Activated CD8-positive, alpha-beta T cell treated with anti-CD3 and anti-CD28 coated beads for 36 hours (primary cell): ENCODE results near the gene ZG16. TPM values are rescaled to one million over a fixed set of nuclear protein-coding genes. Genes with fewer than 3 reads are reported as not detected.
A peak's percentile ranks its signal among the peaks of the same experiment; 100 is the strongest.
"Not testable (repeated sequence)": the region's sequence is repeated elsewhere in the genome, so short reads cannot be mapped to it uniquely, and the experiment has no call there.

Experiments
- ATAC-seq: fragments of 200-7000 bp; cut with Tn5 transposase; one replicate; pipeline ENCODE4 v1.10.0; 2021; ENCODE audit warnings: mild to moderate bottlenecking, moderate library complexity
- CTCF ChIA-PET: fragments of 350-600 bp; sonication (Branson Sonifier 250); formaldehyde crosslinking; loops from one replicate; lab custom pipeline; 2021; ENCODE audit warnings: antibody characterized with exemption; lab: Charles Lee
- POLR2A ChIA-PET: fragments of 350-600 bp; sonication (Branson Sonifier 250); formaldehyde crosslinking; loops from one replicate; lab custom pipeline; 2021; ENCODE audit warnings: antibody characterized with exemption; lab: Charles Lee
- DNase-seq: peaks from one replicate; pipeline ENCODE4 v3.0.0-alpha.2; 2020
- H3K27ac Mint-ChIP-seq: one replicate; pipeline ENCODE4 v1.8.0; 2021; ENCODE audit warnings: mild to moderate bottlenecking, mixed read lengths
- H3K27me3 Mint-ChIP-seq: one replicate; pipeline ENCODE4 v1.8.0; 2021; ENCODE audit warnings: mixed read lengths
- H3K36me3 Mint-ChIP-seq: one replicate; pipeline ENCODE4 v1.8.0; 2021; ENCODE audit warnings: low read depth, mixed read lengths
- H3K4me1 Mint-ChIP-seq: one replicate; pipeline ENCODE4 v1.8.0; 2021; ENCODE audit warnings: low read depth, mixed read lengths
- H3K4me3 Mint-ChIP-seq: one replicate; pipeline ENCODE4 v1.8.0; 2021; ENCODE audit warnings: mild to moderate bottlenecking, moderate library complexity, mixed read lengths
- H3K9me3 Mint-ChIP-seq: one replicate; pipeline ENCODE4 v1.8.0; 2021; ENCODE audit warnings: mixed read lengths
- intact Hi-C: fragments of 100-400 bp; cut with micrococcal nuclease; formaldehyde crosslinking; loops from one replicate; pipeline ENCODE4 v1.10.0; 2022
- total RNA-seq, 2 experiments: library from RNA; stranded (reverse); gene quantifications; one replicate each; pipeline ENCODE4 v1.2.3, GENCODE V29; 2021
- TF ChIP-seq, protein P1 (sequence below): fragments of 200-600 bp; IDR thresholded peaks from one replicate; pipeline ENCODE4 v1.8.0; 2022; ENCODE audit warnings: antibody characterized with exemption, mild to moderate bottlenecking

Gene ZG16
- total RNA-seq, 2 experiments from 2014 or later: not detected

DNA sequence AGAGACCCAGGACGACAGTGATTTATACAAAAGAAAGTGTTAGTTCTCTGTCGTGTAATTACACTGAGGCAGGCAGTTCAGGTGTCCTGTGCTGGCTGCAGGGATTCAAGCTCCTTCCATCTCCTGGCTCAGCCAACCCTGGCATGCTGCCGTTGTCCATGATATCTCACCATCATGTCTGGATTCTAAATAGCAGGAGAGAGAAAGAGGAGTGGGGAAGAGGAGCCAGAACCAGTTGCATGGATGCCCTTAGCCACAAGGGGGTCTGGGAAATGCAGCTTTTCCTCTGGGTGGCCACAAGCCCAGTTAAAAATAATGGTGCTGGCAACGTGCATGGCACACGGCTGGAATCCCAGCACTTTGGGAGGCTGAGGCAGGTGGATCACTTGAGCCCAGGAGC lies 41.9 kb upstream of the ZG16 start:
- TF ChIP-seq, protein P1, sequence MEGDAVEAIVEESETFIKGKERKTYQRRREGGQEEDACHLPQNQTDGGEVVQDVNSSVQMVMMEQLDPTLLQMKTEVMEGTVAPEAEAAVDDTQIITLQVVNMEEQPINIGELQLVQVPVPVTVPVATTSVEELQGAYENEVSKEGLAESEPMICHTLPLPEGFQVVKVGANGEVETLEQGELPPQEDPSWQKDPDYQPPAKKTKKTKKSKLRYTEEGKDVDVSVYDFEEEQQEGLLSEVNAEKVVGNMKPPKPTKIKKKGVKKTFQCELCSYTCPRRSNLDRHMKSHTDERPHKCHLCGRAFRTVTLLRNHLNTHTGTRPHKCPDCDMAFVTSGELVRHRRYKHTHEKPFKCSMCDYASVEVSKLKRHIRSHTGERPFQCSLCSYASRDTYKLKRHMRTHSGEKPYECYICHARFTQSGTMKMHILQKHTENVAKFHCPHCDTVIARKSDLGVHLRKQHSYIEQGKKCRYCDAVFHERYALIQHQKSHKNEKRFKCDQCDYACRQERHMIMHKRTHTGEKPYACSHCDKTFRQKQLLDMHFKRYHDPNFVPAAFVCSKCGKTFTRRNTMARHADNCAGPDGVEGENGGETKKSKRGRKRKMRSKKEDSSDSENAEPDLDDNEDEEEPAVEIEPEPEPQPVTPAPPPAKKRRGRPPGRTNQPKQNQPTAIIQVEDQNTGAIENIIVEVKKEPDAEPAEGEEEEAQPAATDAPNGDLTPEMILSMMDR: no peak
- H3K36me3 Mint-ChIP-seq: peaks cover 8% of the 10 kb centered on the region
- ATAC-seq: no peak
- H3K4me1 Mint-ChIP-seq: peaks cover 65% of the 10 kb centered on the region
- intact Hi-C loops: no loop called here
- peaks cover 10% of the 10 kb centered on the region for H3K9me3 Mint-ChIP-seq
- no peak for DNase-seq
- H3K4me3 Mint-ChIP-seq: no peak overlapping the region
- ChIA-PET POLR2A (interaction anchor here (0.9 kb wide), 1 partner anchor 10 kb away, joined by 5 read pairs; no protein-coding TSS in a partner anchor), CTCF (interaction anchor here (0.7 kb wide), 1 partner anchor 97 kb away, joined by 3 read pairs; no protein-coding TSS in a partner anchor)
- H3K27ac Mint-ChIP-seq: no peak overlapping the region
- H3K27me3 Mint-ChIP-seq: no peaks in the 10 kb centered on the region

DNA sequence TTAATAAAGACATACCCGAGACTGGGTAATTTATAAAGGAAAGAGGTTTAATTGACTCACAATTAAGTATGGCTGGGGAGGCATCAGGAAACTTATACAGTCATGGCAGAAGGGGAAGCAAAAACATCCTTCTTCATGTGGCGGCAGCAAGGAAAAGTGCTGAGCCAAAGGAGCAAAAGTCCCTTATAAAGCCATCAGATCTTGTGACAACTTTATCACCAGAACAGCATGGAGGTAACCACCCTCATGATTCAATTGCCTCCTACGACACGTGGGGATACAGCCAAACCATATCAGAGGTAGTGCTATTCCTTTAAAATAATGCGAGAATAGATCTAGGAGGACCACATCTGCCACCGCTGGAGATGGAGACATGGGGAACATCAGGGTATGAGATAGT lies 41.3 kb upstream of the ZG16 start:
- TF ChIP-seq, protein P1: no peak
- H3K27ac Mint-ChIP-seq: no peak overlapping the region
- intact Hi-C loops: no loop called here
- H3K4me1 Mint-ChIP-seq: peaks cover 68% of the 10 kb centered on the region
- ChIA-PET CTCF (interaction anchor here (0.7 kb wide), 1 partner anchor 97 kb away, joined by 3 read pairs; no protein-coding TSS in a partner anchor), POLR2A (no interaction called here)
- H3K4me3 Mint-ChIP-seq: no peak overlapping the region
- ATAC-seq (no peak), DNase-seq (no peak)
- no peaks in the 10 kb centered on the region for H3K27me3 Mint-ChIP-seq
- H3K36me3 Mint-ChIP-seq: peaks cover 11% of the 10 kb centered on the region
- peaks cover 8% of the 10 kb centered on the region for H3K9me3 Mint-ChIP-seq

GRCh38 chr16:29737713-29738112 lies 40.3 kb upstream of the ZG16 start:
- H3K4me3 Mint-ChIP-seq: no peak overlapping the region
- H3K9me3 Mint-ChIP-seq: peaks cover 6% of the 10 kb centered on the region
- H3K4me1 Mint-ChIP-seq: peaks cover 67% of the 10 kb centered on the region
- intact Hi-C loops: no loop called here
- peaks cover 16% of the 10 kb centered on the region for H3K36me3 Mint-ChIP-seq
- DNase-seq (no peak), ATAC-seq (no peak)
- H3K27me3 Mint-ChIP-seq: no peaks in the 10 kb centered on the region
- ChIA-PET POLR2A (interaction anchor here (1.1 to 2.0 kb wide), 2 partner anchors 9 to 17 kb away, joined by 3 to 7 read pairs; no protein-coding TSS in a partner anchor), CTCF (interaction anchor here (2.8 kb wide), 1 partner anchor 47 kb away, joined by 15 read pairs; no protein-coding TSS in a partner anchor)
- peak overlapping the region; percentile 89 for H3K27ac Mint-ChIP-seq
- TF ChIP-seq, protein P1: no peak

- POLR2A ChIA-PET: interaction anchor here (0.6 to 2.0 kb wide), 4 partner anchors 16 to 66 kb away, joined by 3 to 7 read pairs (median 4); no protein-coding TSS in a partner anchor
- peak; percentile 59 for DNase-seq
These were observed 39.5 kb upstream of the ZG16 start for GRCh38 chr16:29738514-29738913.

DNA sequence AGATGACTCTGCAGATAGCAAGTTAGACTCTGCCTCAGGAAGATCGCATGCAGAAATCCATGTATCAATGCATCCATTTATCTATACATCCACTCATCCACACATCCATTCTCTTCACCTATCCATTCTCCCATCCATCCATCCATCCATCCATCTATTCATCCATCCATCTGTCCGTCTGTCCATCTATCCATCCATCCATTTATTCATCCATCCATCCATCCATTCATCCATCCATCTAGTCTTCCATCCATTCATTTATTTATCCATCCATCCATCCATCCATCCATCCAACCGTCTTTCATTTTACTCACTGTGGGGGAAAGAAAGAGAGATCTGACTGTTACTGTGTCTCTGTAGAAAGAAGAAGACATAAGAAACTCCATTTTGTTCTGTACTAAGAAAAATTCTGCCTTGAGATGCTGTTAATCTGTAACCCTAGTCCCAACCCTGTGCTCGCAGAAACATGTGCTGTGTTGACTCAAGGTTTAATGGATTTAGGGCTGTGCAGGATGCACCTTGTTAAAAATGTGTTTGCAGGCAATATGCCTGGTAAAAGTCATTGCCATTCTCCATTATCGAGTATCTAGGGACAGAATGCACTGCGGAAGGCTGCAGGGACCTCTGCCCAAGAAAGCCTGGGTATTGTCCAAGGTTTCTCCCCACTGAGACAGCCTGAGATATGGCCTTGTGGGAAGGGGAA lies 38.0 kb upstream of the ZG16 start:
- ATAC-seq, H3K27me3 Mint-ChIP-seq, DNase-seq, H3K4me3 Mint-ChIP-seq, H3K9me3 Mint-ChIP-seq: not testable (repeated sequence)
- POLR2A ChIA-PET: interaction anchor here (0.7 to 0.9 kb wide), 2 partner anchors 47 to 69 kb away, joined by 3 to 5 read pairs; no protein-coding TSS in a partner anchor
- peak overlapping the region; percentile 1 for H3K27ac Mint-ChIP-seq
- CTCF ChIA-PET: interaction anchor here (2.8 kb wide), 1 partner anchor 45 kb away, joined by 15 read pairs; no protein-coding TSS in a partner anchor
- intact Hi-C loops: loop anchor here (5.0 kb wide), 1 partner anchor 52 kb away; the partner anchor contains the start of gene KIF22
- H3K36me3 Mint-ChIP-seq: peaks cover 28% of the 10 kb centered on the region
- peaks cover 71% of the 10 kb centered on the region for H3K4me1 Mint-ChIP-seq

More at GRCh38 chr16:29738514-29738913, 39.5 kb upstream of the ZG16 start:
- H3K36me3 Mint-ChIP-seq: peaks cover 20% of the 10 kb centered on the region
- peak overlapping the region; percentile 89 for H3K27ac Mint-ChIP-seq
- H3K4me1 Mint-ChIP-seq: peaks cover 70% of the 10 kb centered on the region
- H3K9me3 Mint-ChIP-seq: peaks cover 2% of the 10 kb centered on the region
- H3K4me3 Mint-ChIP-seq: no peak overlapping the region
- TF ChIP-seq, protein P1: no peak
- H3K27me3 Mint-ChIP-seq: no peaks in the 10 kb centered on the region
- intact Hi-C loops: no loop called here
- CTCF ChIA-PET: interaction anchor here (0.8 to 2.8 kb wide), 7 partner anchors 9 to 47 kb away, joined by 3 to 15 read pairs (median 4); no protein-coding TSS in a partner anchor
- peak; percentile 89 for ATAC-seq

GRCh38 chr16:29740630-29741015 lies 37.4 kb upstream of the ZG16 start:
- intact Hi-C loops: loop anchor here (5.0 kb wide), 1 partner anchor 52 kb away; the partner anchor contains the start of gene KIF22
- not testable (repeated sequence) for H3K27me3 Mint-ChIP-seq, H3K4me3 Mint-ChIP-seq, ATAC-seq, DNase-seq, H3K9me3 Mint-ChIP-seq
- POLR2A ChIA-PET: interaction anchor here (1.3 kb wide), 1 partner anchor 9 kb away, joined by 3 read pairs; no protein-coding TSS in a partner anchor
- Mint-ChIP-seq H3K4me1 (peaks cover 70% of the 10 kb centered on the region), H3K27ac (peak overlapping the region; percentile 60), H3K36me3 (peaks cover 28% of the 10 kb centered on the region)
- CTCF ChIA-PET: interaction anchor here (1.1 kb wide), 1 partner anchor 44 kb away, joined by 4 read pairs; no protein-coding TSS in a partner anchor
